Upper lobe of left lung (tissue), 6 donors: Measurements from ENCODE around the gene SNAI3. TPM values are rescaled to one million over a fixed set of nuclear protein-coding genes. Genes with fewer than 3 reads are reported as not detected.
A peak's percentile ranks its signal among the peaks of the same experiment; 100 is the strongest.

Source experiments
- ATAC-seq, 2 donors: fragments of 200-7000 bp; cut with Tn5 transposase; one replicate each; pipeline ENCODE4 v1.9.1; 2022; ENCODE audit warnings: mild to moderate bottlenecking in 2 of 2, moderate library complexity in 2 of 2; ENCODE audit not compliant: low FRiP score in 2 of 2
- DNase-seq, 2 donors: peaks; one replicate each; pipeline ENCODE4 v3.0.0-alpha.2; 2019 to 2020
- H3K27ac ChIP-seq, 4 donors: fragments of 200-600 bp; sonication (generic); one replicate each; pipeline ENCODE4 v1.5.1; 2016 to 2019
- H3K27me3 ChIP-seq, 4 donors: fragments of 200-600 bp; sonication (generic); one replicate each; pipeline ENCODE4 v1.5.1; 2017 to 2019
- H3K36me3 ChIP-seq, 4 donors: fragments of 200-600 bp; sonication (generic); one replicate each; pipeline ENCODE4 v1.5.1; 2016 to 2019
- H3K4me1 ChIP-seq, 4 donors: fragments of 200-600 bp; sonication (generic); one replicate each; pipeline ENCODE4 v1.5.1; 2018 to 2019
- H3K4me3 ChIP-seq, 4 donors: fragments of 200-600 bp; sonication (generic); one replicate each; pipeline ENCODE4 v1.5.1; 2017 to 2019; ENCODE audit warnings: mild to moderate bottlenecking in 2 of 4, moderate library complexity in 1 of 4
- H3K9me3 ChIP-seq, 4 donors: fragments of 200-600 bp; sonication (generic); one replicate each; pipeline ENCODE4 v1.5.1; 2018 to 2019
- CTCF ChIP-seq, 6 experiments: fragments of 450-650 bp in 4 of 6; fragments of 200-600 bp in 2 of 6; sonication (generic) in 2 of 6; IDR thresholded peaks; one replicate each; pipeline ENCODE4 v1.5.1; 2016 to 2019; ENCODE audit warnings: antibody characterized with exemption in 6 of 6
- EP300 ChIP-seq, 4 donors: sonication (generic); formaldehyde crosslinking; IDR thresholded peaks; one replicate each; pipeline ENCODE4 v1.5.1; 2017; ENCODE audit warnings: antibody characterized with exemption in 4 of 4, control low read depth in 2 of 4
- POLR2A ChIP-seq, 4 donors: fragments of 450-650 bp; IDR thresholded peaks; one replicate each; pipeline ENCODE4 v1.5.1; 2016 to 2017; ENCODE audit warnings: antibody characterized with exemption in 4 of 4, mild to moderate bottlenecking in 2 of 4
- POLR2AphosphoS5 ChIP-seq, 2 donors: sonication (generic); formaldehyde crosslinking; IDR thresholded peaks; one replicate each; pipeline ENCODE4 v1.5.1; 2017; ENCODE audit warnings: antibody characterized with exemption in 2 of 2
- WGBS, 2 donors: methylation state at CpG; one replicate each; pipeline ENCODE4 v1.1.5; 2017 to 2018; 5-methylcytosine and 5-hydroxymethylcytosine counted together
- total RNA-seq, 6 donors: library from RNA; depleted of rRNA in 4 of 6; stranded (reverse); fragments of >200 nt in 4 of 6; gene quantifications; one replicate each; pipeline versions ENCODE4 v1.1.0 to v1.2.1, GENCODE V29; 2016 to 2021
- donor health status: DM: no; HTN: no; CAD: no; lungs with moderate emphysema.
- donor health status: DM: no; HTN: yes; CAD: no; lungs with severe emphysema.

The SNAI3 gene
- total RNA-seq, 6 donors from 2014 or later = 0.78 to 8.1 (median 7.0) TPM; not detected in 1

- WGBS, 2 donors = 76 to 86% methylated on average over 6 to 23 of the region's 29 CpGs
- peak overlapping the region; percentile 87 to 97 (median 92) for H3K27ac ChIP-seq
- no peak for ATAC-seq
- peaks cover 0 to 47% (median 35%) of the 10 kb centered on the region in 4 donors for H3K36me3 ChIP-seq
- no peak for TF ChIP-seq POLR2AphosphoS5 (IDR thresholded peaks at IDR 0.05)
- no peak for TF ChIP-seq EP300 (IDR thresholded peaks at IDR 0.05)
- TF ChIP-seq POLR2A (IDR thresholded peaks at IDR 0.05) = no peak
- TF ChIP-seq CTCF (IDR thresholded peaks at IDR 0.05) = no peak
- H3K9me3 ChIP-seq = no peaks in the 10 kb centered on the region
- H3K4me1 ChIP-seq = peaks cover 16 to 44% (median 28%) of the 10 kb centered on the region in 4 donors
- H3K4me3 ChIP-seq = no peak overlapping the region
- no peaks in the 10 kb centered on the region for H3K27me3 ChIP-seq
- DNase-seq = peak in 1 of 2 donors; percentile 79
These were observed 34.1 kb downstream of the SNAI3 start for GRCh38 chr16:88651989-88652761.

DNA sequence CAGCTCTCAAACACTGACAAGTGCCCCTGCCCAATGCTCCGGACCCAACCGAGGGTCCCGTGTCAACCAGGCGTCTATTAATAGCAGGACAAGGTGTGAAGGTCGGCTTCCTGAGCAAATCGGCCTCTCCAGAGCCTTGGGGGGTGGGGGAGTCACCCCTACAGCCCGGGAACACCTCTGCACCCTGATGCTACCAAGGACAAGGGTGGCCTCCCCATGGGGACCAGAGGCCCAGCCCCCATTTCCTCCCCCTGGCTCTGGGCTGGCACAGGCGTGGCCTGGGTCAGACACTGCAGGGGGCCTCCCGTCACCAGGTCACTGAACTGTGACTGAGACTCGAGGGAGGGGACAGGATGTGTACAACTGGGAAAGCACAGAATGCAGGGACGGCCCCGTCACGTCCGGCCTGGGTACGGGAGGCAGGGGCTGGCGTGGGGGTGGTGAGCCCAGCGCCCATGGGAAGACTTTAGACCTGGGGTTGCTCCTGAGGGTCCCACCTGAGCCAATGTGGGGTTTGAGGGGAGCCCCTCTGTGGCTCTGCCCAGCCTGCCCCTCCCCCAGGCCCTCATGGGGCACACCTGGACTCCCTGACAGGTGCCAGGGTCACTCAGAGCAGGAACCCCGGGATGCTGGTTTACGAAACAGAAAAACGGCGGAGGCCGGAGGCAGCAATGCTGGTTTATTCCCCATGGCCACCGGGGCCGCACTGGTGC lies 34.9 kb downstream of the SNAI3 start:
- peak; percentile 28 to 62 for ATAC-seq

GRCh38 chr16:88650749-88651275 lies 35.5 kb downstream of the SNAI3 start, which contains the start of gene CYBA:
TSS of gene CYBA (minus strand) at chr16:88651053. CDS start at chr16:88651013, 40 bp downstream.
- WGBS, 2 donors = 0% methylated on average over 10 to 22 of the region's 41 CpGs
- H3K4me1 ChIP-seq = peaks cover 16 to 47% (median 28%) of the 10 kb centered on the region in 4 donors
- DNase-seq = peak; percentile 91 to 96
- H3K9me3 ChIP-seq = no peaks in the 10 kb centered on the region
- ATAC-seq = peak; percentile 80 to 90
- peak within 1 kb of the TSS; percentile 71 to 91 (median 86) for H3K4me3 ChIP-seq
- TF ChIP-seq EP300 (IDR thresholded peaks at IDR 0.05) (no peak), POLR2A (IDR thresholded peaks at IDR 0.05) (peak in 2 of 4 donors; percentile 26 to 76), POLR2AphosphoS5 (IDR thresholded peaks at IDR 0.05) (peak; percentile 59 to 71)
- H3K27me3 ChIP-seq = no peaks in the 10 kb centered on the region
- H3K36me3 ChIP-seq = peaks cover 0 to 40% (median 31%) of the 10 kb centered on the region in 4 donors
- H3K27ac ChIP-seq = peak within 1 kb of the TSS; percentile 87 to 97 (median 92)

More for the DNA sequence above, 34.9 kb downstream of the SNAI3 start:
- no peaks in the 10 kb centered on the region for H3K27me3 ChIP-seq
- peaks cover 0 to 40% (median 32%) of the 10 kb centered on the region in 4 donors for H3K36me3 ChIP-seq
- H3K9me3 ChIP-seq = no peaks in the 10 kb centered on the region
- DNase-seq = peak; percentile 83 to 87
- H3K4me3 ChIP-seq = peak overlapping the region in 3 of 4 donors; percentile 82 to 91 (median 90)
- peak overlapping the region; percentile 87 to 97 (median 92) for H3K27ac ChIP-seq
- TF ChIP-seq POLR2A (IDR thresholded peaks at IDR 0.05) (peak in 1 of 4 donors; percentile 44), EP300 (IDR thresholded peaks at IDR 0.05) (peak in 2 of 4 donors; percentile 13 to 87), CTCF (IDR thresholded peaks at IDR 0.05) (no peak), POLR2AphosphoS5 (IDR thresholded peaks at IDR 0.05) (peak; percentile 76 to 86)
- H3K4me1 ChIP-seq = peaks cover 16 to 47% (median 28%) of the 10 kb centered on the region in 4 donors
- WGBS, 2 donors = 42% methylated on average over 22 of the region's 24 CpGs; no CpG with 5 or more reads in 1 of the 2 donors

DNA sequence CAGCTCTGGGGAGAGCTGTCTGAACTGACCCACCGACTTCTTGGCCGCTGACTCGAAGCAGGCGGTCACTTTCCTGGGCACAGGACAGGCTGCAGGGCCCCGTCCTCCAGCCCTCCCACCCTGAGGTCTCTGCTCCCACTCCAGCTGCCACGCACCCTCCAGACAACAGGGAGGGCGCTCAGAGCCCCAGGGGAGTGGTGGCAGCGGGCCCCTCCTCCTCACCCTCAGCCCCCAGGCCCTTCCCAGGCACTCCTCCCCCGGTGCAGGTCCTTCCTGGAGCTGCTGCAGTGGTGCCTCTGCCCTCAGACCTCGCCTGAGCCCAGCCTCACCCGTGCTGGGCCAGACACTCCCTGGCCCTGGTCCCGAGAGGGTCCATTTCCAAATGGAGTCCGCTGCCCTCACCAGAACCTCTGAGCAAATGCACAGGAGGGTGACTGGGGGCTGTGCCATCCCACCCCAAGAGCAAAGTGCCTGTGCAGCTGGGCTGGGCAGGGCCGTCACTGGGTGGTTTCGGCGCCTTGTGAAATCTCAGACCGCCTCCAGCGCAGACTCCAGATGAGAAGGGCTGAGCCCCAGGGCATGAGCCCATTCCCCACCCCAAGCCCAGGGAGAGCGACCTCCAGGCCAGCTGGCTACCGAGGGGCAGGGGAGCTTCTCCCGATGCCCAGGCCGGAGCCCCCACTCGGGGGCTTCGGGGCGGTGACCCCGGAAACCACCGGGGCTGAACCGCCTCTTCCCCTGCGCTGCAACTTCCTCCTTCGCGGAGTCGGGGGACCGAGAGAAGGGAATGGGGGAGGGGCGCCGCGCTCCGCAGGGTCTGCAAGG lies 36.2 kb downstream of the SNAI3 start:
- Histone ChIP-seq H3K36me3 (peaks cover 0 to 37% (median 25%) of the 10 kb centered on the region in 4 donors), H3K27me3 (no peaks in the 10 kb centered on the region), H3K9me3 (no peaks in the 10 kb centered on the region), H3K4me1 (peaks cover 16 to 47% (median 28%) of the 10 kb centered on the region in 4 donors), H3K27ac (peak overlapping the region; percentile 87 to 97 (median 92)), H3K4me3 (peak overlapping the region; percentile 71 to 91 (median 86))
- DNase-seq = peak; percentile 59 to 78
- peak; percentile 12 to 73 for ATAC-seq
- TF ChIP-seq CTCF (IDR thresholded peaks at IDR 0.05) (no peak), EP300 (IDR thresholded peaks at IDR 0.05) (no peak), POLR2A (IDR thresholded peaks at IDR 0.05) (no peak), POLR2AphosphoS5 (IDR thresholded peaks at IDR 0.05) (no peak)
- 4 to 17% methylated on average over 22 to 29 of the region's 37 CpGs for WGBS, 2 donors
